ENCODE measurements around the gene KAT6B.

GRCh38 chr10:74929197-74929596 is 102.8 kb downstream of the KAT6B start:
- TF ChIP-seq EP300 (conservative IDR thresholded peaks at IDR 0.05; ENCODE audit: poor library complexity, severe bottlenecking) (no peak), CTCF (IDR thresholded peaks at IDR 0.05; ENCODE audit: poor library complexity, severe bottlenecking) (no peak), SMC3 (conservative IDR thresholded peaks at IDR 0.05; ENCODE audit: poor library complexity) (no peak), TAF1 (IDR thresholded peaks at IDR 0.05; ENCODE audit: low read depth) (no peak)
